GM12873 (cell line): Measurements from ENCODE around the gene SHROOM1.

Source experiments
- TF ChIP-seq, protein P1 (sequence below): IDR thresholded peaks from 2 replicates; pipeline ENCODE4 v1.5.1; 2012; ENCODE audit warnings: low read depth, mild to moderate bottlenecking, moderate library complexity, low read length, control low read depth; ENCODE audit not compliant: insufficient read depth; ENCODE audit errors: missing control alignments

SHROOM1 gene

GRCh38 chr5:132830436-132831094 lies at the start of gene SHROOM1:
TSS of gene SHROOM1 (minus strand) at chr5:132830647. CDS start at chr5:132826140, 4,507 bp downstream.
- TF ChIP-seq, protein P1, sequence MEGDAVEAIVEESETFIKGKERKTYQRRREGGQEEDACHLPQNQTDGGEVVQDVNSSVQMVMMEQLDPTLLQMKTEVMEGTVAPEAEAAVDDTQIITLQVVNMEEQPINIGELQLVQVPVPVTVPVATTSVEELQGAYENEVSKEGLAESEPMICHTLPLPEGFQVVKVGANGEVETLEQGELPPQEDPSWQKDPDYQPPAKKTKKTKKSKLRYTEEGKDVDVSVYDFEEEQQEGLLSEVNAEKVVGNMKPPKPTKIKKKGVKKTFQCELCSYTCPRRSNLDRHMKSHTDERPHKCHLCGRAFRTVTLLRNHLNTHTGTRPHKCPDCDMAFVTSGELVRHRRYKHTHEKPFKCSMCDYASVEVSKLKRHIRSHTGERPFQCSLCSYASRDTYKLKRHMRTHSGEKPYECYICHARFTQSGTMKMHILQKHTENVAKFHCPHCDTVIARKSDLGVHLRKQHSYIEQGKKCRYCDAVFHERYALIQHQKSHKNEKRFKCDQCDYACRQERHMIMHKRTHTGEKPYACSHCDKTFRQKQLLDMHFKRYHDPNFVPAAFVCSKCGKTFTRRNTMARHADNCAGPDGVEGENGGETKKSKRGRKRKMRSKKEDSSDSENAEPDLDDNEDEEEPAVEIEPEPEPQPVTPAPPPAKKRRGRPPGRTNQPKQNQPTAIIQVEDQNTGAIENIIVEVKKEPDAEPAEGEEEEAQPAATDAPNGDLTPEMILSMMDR, result no peak

DNA sequence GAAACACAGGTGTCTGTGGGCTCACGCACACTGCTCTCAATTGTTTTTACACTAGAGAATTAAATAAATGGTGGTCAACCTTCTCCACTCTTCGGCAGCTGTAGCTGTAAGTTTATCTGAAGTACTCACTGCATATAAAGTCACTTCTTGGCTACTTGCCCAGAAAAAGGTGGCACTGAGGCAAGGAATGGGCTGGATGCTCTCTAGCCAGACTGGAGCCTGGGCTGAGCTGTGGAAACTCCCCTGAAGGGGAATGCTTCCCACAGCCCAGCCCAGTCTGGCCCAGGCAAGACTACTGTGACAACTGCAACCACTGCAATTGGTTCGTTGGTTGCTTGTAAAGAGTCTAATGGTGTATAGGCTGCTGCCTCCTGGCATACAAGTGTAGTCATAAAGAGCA lies 47.5 kb upstream of the SHROOM1 start:
- TF ChIP-seq, protein P1, result no peak

DNA sequence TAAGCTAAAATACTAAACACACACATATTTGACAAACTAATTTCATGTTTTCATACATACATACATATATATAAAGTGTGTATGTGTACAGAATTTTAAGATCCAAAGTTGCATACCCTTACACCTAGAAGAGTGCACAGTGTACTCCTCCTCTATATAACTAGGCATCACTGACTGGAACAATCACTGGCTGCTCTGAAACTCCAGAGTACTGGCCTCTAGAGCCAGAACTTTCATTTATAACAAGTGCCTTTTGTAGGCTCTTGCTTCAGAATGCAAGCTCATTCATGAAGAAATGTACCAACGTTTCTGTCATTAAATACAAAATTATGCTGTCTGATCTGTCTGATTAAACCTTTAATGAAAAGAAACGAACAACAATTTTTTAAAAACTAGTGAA lies 47.0 kb upstream of the SHROOM1 start:
- TF ChIP-seq, protein P1, result no peak

DNA sequence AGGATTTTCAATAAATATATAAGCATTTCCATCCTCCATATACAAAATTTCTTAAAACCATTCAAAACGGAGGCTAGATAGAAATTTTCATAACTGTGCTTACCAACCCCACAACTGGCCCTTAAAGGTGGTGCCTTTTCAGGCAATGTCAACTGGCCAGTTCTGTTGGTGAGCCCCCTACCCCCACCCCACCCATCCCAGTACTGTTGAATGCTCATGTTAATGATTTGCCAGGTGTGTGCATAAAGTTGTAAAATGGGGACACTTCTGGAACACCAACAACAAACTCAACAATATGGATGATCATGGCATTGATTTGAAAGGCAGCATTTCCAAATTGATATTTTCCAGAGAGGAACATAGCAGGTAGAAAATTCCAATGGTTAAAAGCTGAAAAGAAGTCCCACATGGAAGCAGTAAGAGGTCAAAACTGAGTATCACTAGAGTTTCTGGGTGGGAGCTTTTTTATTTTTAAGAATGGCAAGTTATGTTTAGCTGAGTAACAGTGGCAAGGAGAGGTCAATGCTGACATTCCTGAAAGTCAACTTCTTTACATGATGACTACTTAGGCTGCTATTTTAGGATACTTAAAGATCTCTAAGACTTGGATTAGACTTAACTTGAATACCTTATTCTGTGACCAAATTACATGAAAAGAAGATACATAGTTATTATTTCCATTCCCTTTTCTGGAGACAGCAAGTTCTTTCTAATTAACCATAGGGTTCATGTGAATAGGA lies 45.7 kb upstream of the SHROOM1 start:
- TF ChIP-seq, protein P1, result no peak

DNA sequence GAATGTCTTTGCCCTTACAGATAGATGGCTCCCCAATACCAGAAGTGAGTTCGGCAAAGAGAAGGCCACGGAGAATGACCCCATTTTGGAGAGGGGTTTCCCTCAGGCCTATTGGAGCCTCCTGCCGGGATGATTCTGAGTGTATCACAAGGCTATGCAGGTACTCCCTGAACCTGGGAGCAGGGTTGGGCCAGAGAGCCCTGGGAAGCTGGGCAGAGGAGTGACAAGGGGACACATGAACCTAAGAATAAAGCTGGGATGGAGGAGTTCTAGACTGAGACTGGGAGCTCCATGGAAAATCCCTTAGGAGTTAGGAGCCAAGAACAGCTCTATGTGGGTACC lies 43.5 kb upstream of the SHROOM1 start:
- TF ChIP-seq, protein P1, result no peak

DNA sequence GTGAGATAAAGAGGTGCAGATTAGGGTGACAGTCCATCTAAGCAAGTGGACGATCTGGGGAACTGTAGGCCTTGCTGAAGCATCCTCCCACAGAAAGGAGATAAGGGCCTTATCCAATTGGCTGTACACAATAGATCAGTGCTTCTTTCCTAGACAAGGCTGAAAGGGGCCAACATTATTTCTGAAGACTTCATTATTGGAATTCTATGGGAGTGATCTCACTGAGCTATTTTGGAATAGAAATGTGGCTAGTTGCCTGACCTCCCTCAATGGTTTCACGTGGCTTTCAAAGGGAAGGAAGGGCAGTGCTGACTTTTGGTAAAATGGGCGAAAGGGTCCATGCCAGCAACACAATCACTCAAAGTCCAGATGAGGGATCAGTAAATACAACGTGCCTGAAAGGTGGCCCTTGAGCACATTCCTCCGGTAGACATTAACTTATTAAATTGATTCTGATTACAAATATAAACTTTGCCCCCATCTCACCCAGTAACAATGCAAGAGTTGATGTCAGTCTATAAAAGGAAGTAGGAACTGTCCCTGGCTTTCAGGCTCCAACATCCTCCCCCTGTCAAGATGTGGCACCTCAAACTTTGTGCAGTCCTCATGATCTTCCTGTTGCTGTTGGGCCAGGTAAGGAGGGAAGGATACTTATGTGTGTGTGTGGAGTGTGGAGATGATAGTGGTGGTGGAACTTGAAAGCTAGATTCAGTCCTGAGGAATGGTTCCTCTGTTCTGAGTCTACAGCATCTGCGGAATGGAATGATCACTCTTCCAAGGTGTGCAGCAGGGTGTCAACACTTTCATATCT lies 42.9 kb upstream of the SHROOM1 start, which contains the start of gene LEAP2:
Gene LEAP2, plus strand, starts transcription at position 550 of the 811 bp plus-strand sequence. Its CDS starts 27 bp downstream, at position 577.
- TF ChIP-seq, protein P1, result no peak

GRCh38 chr5:132872788-132873118 lies 42.3 kb upstream of the SHROOM1 start:
- TF ChIP-seq, protein P1, result no peak
